DMS53 treated with DMSO at 0.1 percent for 48 hours (cell line): ENCODE measurements around the gene ASRGL1.
"Not testable (repeated sequence)": the region's sequence is repeated elsewhere in the genome, so short reads cannot be mapped to it uniquely, and the experiment has no call there.

Experiments used
- DNase-seq: peaks from one replicate; lab custom pipeline; 2025; ENCODE audit not compliant: unreplicated experiment; lab: John Stamatoyannopoulos, UW

ASRGL1 gene

GRCh38 chr11:62352355-62353336, 15.4 kb downstream of the ASRGL1 start:
- DNase-seq = no peak

- DNase-seq = peak; percentile 76
Measured at GRCh38 chr11:62353841-62354240, 16.6 kb downstream of the ASRGL1 start.

GRCh38 chr11:62358273-62358672, 21.0 kb downstream of the ASRGL1 start:
- no peak for DNase-seq

GRCh38 chr11:62359475-62359874, 22.2 kb downstream of the ASRGL1 start:
- DNase-seq = no peak

- DNase-seq = no peak
Measured at GRCh38 chr11:62360685-62361084, 23.4 kb downstream of the ASRGL1 start.

- peak; percentile 6 for DNase-seq
Measured at GRCh38 chr11:62368861-62369477, 31.7 kb downstream of the ASRGL1 start.

GRCh38 chr11:62370743-62371440, 33.6 kb downstream of the ASRGL1 start:
- no peak for DNase-seq

- DNase-seq = no peak
Measured at GRCh38 chr11:62372871-62373270, 35.6 kb downstream of the ASRGL1 start.

- DNase-seq = no peak
Measured at GRCh38 chr11:62373464-62374119, 36.3 kb downstream of the ASRGL1 start.

- DNase-seq = no peak
Measured at GRCh38 chr11:62374801-62375200, 37.6 kb downstream of the ASRGL1 start.

- peak; percentile 47 for DNase-seq
Measured at GRCh38 chr11:62378459-62379063, 41.3 kb downstream of the ASRGL1 start.

- not testable (repeated sequence) for DNase-seq
Measured at GRCh38 chr11:62379586-62379985, 42.3 kb downstream of the ASRGL1 start.

GRCh38 chr11:62380821-62381245, 43.6 kb downstream of the ASRGL1 start:
- peak; percentile 32 for DNase-seq

GRCh38 chr11:62383822-62384221, 46.6 kb downstream of the ASRGL1 start:
- DNase-seq = no peak

GRCh38 chr11:62386083-62386482, 48.8 kb downstream of the ASRGL1 start:
- not testable (repeated sequence) for DNase-seq

GRCh38 chr11:62387381-62387780, 50.1 kb downstream of the ASRGL1 start:
- no peak for DNase-seq

- DNase-seq = no peak
Measured at GRCh38 chr11:62388999-62389398, 51.8 kb downstream of the ASRGL1 start.

- DNase-seq = no peak
Measured at GRCh38 chr11:62390237-62390636, 53.0 kb downstream of the ASRGL1 start.

GRCh38 chr11:62390722-62391121, 53.5 kb downstream of the ASRGL1 start:
- no peak for DNase-seq

- no peak for DNase-seq
Measured at GRCh38 chr11:62391642-62392425, 54.6 kb downstream of the ASRGL1 start.
